ENCODE data around the gene SLC35F5. TPM values are rescaled to one million over a fixed set of nuclear protein-coding genes. Genes with fewer than 3 reads are reported as not detected.

SLC35F5 gene
- total and polyA plus RNA-seq, 10 of the 15 experiments (the other 5 are each of a cell fraction or from before 2014, with no cell fraction given): 1.8 to 31.3 (median 16.5) TPM

DNA sequence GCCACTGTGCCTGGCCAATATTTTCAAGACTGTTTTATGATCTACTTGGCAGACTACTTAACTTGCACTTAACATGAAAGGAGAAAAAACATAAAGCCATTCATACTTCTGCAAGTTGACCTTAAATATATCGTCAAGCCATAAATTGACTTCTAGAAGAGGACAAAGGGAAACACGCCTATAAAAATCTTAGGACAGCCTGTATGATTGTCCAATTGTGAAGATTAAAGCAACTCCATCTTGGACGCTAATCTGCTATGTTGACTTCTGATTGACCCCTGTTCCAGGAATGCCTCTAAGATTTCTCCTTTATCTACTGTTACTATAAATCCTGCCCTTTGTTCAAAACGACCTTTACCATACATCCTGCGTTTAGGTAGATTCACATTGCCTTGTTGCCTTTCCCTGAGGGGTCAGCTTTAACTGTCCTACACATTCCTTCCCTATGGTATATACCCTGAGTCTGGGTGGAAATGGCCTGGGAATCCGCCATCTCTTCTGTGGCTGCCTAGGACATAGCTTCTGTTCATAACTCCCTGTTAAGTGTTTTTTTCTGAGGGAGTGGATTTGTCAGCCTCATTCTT is 40.2 kb upstream of the SLC35F5 start (continued):
- TF ChIP-seq MYC (IDR thresholded peaks at IDR 0.05; ENCODE audit: insufficient read depth, insufficient read length, insufficient replicate concordance, low read length, severe bottlenecking) (no peak), PAX5 (IDR thresholded peaks at IDR 0.05; ENCODE audit: borderline replicate concordance, low read depth, low read length) (no peak), SIN3A (IDR thresholded peaks at IDR 0.05; ENCODE audit: low read depth, low read length) (no peak)

DNA sequence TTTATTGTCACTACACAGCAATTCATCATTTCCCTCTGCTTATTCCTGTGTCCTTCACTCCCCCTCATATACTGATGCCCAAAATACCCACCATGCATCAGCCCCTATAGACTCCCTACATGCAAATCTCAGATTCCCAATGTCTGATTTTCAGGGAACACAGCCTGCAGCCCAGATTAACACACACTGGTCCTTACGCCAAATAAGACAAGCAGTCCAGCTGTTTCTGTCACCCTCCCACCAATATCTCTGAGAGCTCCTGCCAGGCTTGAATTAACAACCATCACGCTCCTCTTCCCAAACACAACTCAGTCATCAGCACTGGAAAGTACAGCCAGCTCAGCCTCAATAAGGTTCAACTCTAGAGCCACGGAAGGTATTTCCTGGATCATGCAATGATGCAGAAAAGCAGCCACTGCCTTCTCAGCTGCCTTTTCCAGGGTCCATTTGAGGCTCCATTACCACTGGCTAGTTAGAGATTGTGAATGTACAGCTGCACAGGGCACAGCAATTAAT is 39.0 kb upstream of the SLC35F5 start:
- in situ Hi-C loops (cut with MboI) (no loop called here), intact Hi-C loops (cut with micrococcal nuclease; ENCODE audit: unreplicated experiment) (no loop called here)
- Histone ChIP-seq H3K4me1 (ENCODE audit: control insufficient read depth, insufficient read depth, low read length) (peaks cover 10% of the 10 kb centered on the region), H3K4me2 (ENCODE audit: control insufficient read depth, insufficient read depth) (no peak overlapping the region), H2AFZ (ENCODE audit: control insufficient read depth, low read depth, low read length) (no peak overlapping the region), H3K27ac (ENCODE audit: control insufficient read depth, insufficient read depth) (no peak overlapping the region), H3K4me3 (no peak overlapping the region), H4K20me1 (ENCODE audit: control insufficient read depth, insufficient read depth) (no peaks in the 10 kb centered on the region), H3K79me2 (ENCODE audit: control insufficient read depth, insufficient read depth, low read length) (no peaks in the 10 kb centered on the region), H3K27me3 (replicated peaks in 1 of 2; ENCODE audit: control insufficient read depth in 2 of 2, insufficient read depth in 2 of 2, low read length in 1 of 2) (no peaks in the 10 kb centered on the region), H3K36me3 (ENCODE audit: control insufficient read depth in 2 of 2, insufficient read depth in 2 of 2, low read length in 1 of 2) (no peaks in the 10 kb centered on the region), H3K9me3 (replicated peaks; ENCODE audit: control insufficient read depth, insufficient read depth, low read length) (no peaks in the 10 kb centered on the region), H3K9ac (ENCODE audit: control insufficient read depth, insufficient read depth, low read length) (no peak overlapping the region)
- TF ChIP-seq TARDBP (IDR thresholded peaks at IDR 0.05; ENCODE audit: borderline replicate concordance) (no peak), CHD2 (IDR thresholded peaks at IDR 0.05; ENCODE audit: borderline replicate concordance, low read depth, low read length) (no peak), CBX3 (IDR thresholded peaks at IDR 0.05; ENCODE audit: borderline replicate concordance, low read depth) (no peak), ETV6 (conservative IDR thresholded peaks at IDR 0.05 in 1 of 2, IDR thresholded peaks at IDR 0.05 in 1 of 2; ENCODE audit: borderline replicate concordance in 1 of 2, low read depth in 1 of 2) (no peak), POLR2A (IDR thresholded peaks at IDR 0.05; ENCODE audit: low read depth, low read length) (no peak), WRNIP1 (IDR thresholded peaks at IDR 0.05; ENCODE audit: borderline replicate concordance, low read depth, low read length) (no peak), ZNF24 (IDR thresholded peaks at IDR 0.05) (no peak)
- TF ChIP-seq, protein P1, sequence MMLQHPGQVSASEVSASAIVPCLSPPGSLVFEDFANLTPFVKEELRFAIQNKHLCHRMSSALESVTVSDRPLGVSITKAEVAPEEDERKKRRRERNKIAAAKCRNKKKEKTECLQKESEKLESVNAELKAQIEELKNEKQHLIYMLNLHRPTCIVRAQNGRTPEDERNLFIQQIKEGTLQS (IDR thresholded peaks at IDR 0.05; ENCODE audit: borderline replicate concordance, extremely low read depth, low read depth, low read length): no peak
- TF ChIP-seq, protein P2, sequence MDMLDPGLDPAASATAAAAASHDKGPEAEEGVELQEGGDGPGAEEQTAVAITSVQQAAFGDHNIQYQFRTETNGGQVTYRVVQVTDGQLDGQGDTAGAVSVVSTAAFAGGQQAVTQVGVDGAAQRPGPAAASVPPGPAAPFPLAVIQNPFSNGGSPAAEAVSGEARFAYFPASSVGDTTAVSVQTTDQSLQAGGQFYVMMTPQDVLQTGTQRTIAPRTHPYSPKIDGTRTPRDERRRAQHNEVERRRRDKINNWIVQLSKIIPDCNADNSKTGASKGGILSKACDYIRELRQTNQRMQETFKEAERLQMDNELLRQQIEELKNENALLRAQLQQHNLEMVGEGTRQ (IDR thresholded peaks at IDR 0.05; ENCODE audit: borderline replicate concordance, low read depth, low read length): no peak
- no peak for DNase-seq (ENCODE audit: low read depth, low spot score)
- ChIA-PET CTCF (interaction anchor here (1.0 kb wide), 1 partner anchor 14 kb away, joined by 3 read pairs; no protein-coding TSS in a partner anchor), SMC1A (ENCODE audit: uncharacterized antibody, unreplicated experiment) (no interaction called here), POLR2A (interaction anchor here (0.6 kb wide), 1 partner anchor 11 kb away, joined by 7 read pairs; no protein-coding TSS in a partner anchor), RAD21 (ENCODE audit: unreplicated experiment) (interaction anchor here (1.3 kb wide), 1 partner anchor 39 kb away, joined by 3 read pairs; the partner anchor contains the start of gene SLC35F5)
- ATAC-seq: no peak
- no TSS peak for BruUV-seq (replicated peaks)
- WGBS (ENCODE audit: insufficient coverage, insufficient replicate concordance, low lambda C conversion rate, missing lambda C conversion rate): 67% methylated on average over 3 of the region's 3 CpGs
- FAIRE-seq: no peak

Data from GM12878 (cell line).